ENCODE data around the gene MTTP.

MTTP gene

GRCh38 chr4:99593781-99594641 lies 19.4 kb downstream of the MTTP start:
- DNase-seq (ENCODE audit: low read depth) = no peak

GRCh38 chr4:99594818-99595217 lies 20.2 kb downstream of the MTTP start:
- no peak for DNase-seq (ENCODE audit: low read depth)

- no peak for DNase-seq (ENCODE audit: low read depth)
Measured at GRCh38 chr4:99606716-99607115, 32.1 kb downstream of the MTTP start.

GRCh38 chr4:99608417-99608816 lies 33.8 kb downstream of the MTTP start:
- no peak for DNase-seq (ENCODE audit: low read depth)

GRCh38 chr4:99610605-99611175 lies 36.1 kb downstream of the MTTP start:
- no peak for DNase-seq (ENCODE audit: low read depth)

- DNase-seq (ENCODE audit: low read depth) = no peak
Measured at GRCh38 chr4:99612281-99612680, 37.7 kb downstream of the MTTP start.

GRCh38 chr4:99612704-99613103 lies 38.1 kb downstream of the MTTP start:
- DNase-seq (ENCODE audit: low read depth) = no peak

GRCh38 chr4:99614491-99614890 lies 39.9 kb downstream of the MTTP start:
- no peak for DNase-seq (ENCODE audit: low read depth)

- DNase-seq (ENCODE audit: low read depth) = no peak
Measured at GRCh38 chr4:99615170-99615820, 40.7 kb downstream of the MTTP start.

- DNase-seq (ENCODE audit: low read depth) = no peak
Measured at GRCh38 chr4:99617374-99617773, 42.8 kb downstream of the MTTP start.

GRCh38 chr4:99622341-99622740 lies 47.7 kb downstream of the MTTP start:
- DNase-seq (ENCODE audit: low read depth) = no peak

- no peak for DNase-seq (ENCODE audit: low read depth)
Measured at GRCh38 chr4:99624141-99624719, 49.6 kb downstream of the MTTP start.

- DNase-seq (ENCODE audit: low read depth) = no peak
Measured at GRCh38 chr4:99625369-99625768, 50.7 kb downstream of the MTTP start.

- DNase-seq (ENCODE audit: low read depth) = no peak
Measured at GRCh38 chr4:99628040-99628439, 53.4 kb downstream of the MTTP start.

- DNase-seq (ENCODE audit: low read depth) = no peak
Measured at GRCh38 chr4:99629962-99630554, 55.4 kb downstream of the MTTP start.

GRCh38 chr4:99630857-99631360 lies 56.3 kb downstream of the MTTP start:
- DNase-seq (ENCODE audit: low read depth) = no peak

- no peak for DNase-seq (ENCODE audit: low read depth)
Measured at GRCh38 chr4:99633772-99634171, 59.1 kb downstream of the MTTP start.

- no peak for DNase-seq (ENCODE audit: low read depth)
Measured at GRCh38 chr4:99634742-99635360, 60.2 kb downstream of the MTTP start.

GRCh38 chr4:99635601-99636000 lies 61.0 kb downstream of the MTTP start:
- no peak for DNase-seq (ENCODE audit: low read depth)

- DNase-seq (ENCODE audit: low read depth) = no peak
Measured at GRCh38 chr4:99636422-99636821, 61.8 kb downstream of the MTTP start.

GRCh38 chr4:99637174-99637573 lies 62.5 kb downstream of the MTTP start:
- no peak for DNase-seq (ENCODE audit: low read depth)

- no peak for DNase-seq (ENCODE audit: low read depth)
Measured at GRCh38 chr4:99640676-99641075, 66.1 kb downstream of the MTTP start.
